WI38 (cell line): ENCODE results near the gene EEIG1.
A peak's percentile ranks its signal among the peaks of the same experiment; 100 is the strongest.
"Not testable (repeated sequence)": the region's sequence is repeated elsewhere in the genome, so short reads cannot be mapped to it uniquely, and the experiment has no call there.

Source experiments
- H3K4me3 ChIP-seq: 2 replicates; pipeline ENCODE4 v1.5.1; 2011; ENCODE audit warnings: low read depth, mild to moderate bottlenecking, control low read depth, low read length
- TF ChIP-seq, protein P1 (sequence below): IDR thresholded peaks from 2 replicates; pipeline ENCODE4 v1.5.1; 2012; ENCODE audit warnings: low read depth, mild to moderate bottlenecking, control low read depth, low read length

Gene EEIG1

DNA sequence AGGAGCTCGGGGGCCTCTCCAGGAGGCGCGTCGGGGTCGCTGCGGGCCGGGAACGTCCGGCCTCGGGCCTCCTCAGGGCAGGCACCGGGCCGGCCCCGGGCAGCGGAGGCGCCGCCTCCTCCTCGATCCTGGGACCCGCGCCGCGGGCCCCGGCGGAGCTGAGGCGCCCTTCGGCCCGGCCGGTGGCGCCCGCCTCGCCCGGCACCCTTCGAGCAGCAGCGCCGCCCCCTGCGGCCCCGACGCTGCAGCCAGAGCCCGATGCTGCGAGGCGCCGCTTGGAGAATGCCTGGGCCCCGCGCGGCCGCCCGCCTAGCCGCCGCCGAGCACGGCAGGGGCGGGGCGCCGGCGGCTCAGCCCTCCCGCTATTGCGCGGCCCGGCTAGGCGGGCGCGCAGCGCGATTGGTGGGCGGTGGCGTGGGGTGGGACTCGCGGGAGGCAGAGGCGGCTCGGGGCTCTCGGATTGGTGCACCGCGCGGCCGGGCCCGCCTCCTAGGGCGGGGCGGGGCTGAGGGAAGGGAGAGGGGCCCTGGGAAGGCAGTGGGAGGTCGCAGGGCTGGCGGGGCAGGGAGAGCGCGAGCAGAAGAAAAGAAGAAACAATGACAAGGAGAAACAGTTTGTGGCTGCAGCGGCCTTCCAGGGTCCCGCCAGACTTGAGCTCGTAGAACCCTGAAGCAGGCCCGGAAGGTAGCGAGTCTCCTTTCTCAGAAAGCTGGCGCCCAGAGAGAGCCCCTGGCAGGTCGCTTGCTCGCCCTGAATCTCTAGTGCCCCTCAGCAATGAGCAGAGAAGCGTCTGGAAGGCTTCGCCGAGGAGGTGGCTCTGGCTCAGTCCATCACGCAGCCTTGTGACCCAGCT lies at the start of gene EEIG1:
EEIG1 (minus strand) TSS at position 284 of the 853 bp plus-strand sequence. CDS start 852 bp downstream, outside the sequence.
- H3K4me3 ChIP-seq, result peak within 1 kb of the TSS; percentile 82
- TF ChIP-seq, protein P1, sequence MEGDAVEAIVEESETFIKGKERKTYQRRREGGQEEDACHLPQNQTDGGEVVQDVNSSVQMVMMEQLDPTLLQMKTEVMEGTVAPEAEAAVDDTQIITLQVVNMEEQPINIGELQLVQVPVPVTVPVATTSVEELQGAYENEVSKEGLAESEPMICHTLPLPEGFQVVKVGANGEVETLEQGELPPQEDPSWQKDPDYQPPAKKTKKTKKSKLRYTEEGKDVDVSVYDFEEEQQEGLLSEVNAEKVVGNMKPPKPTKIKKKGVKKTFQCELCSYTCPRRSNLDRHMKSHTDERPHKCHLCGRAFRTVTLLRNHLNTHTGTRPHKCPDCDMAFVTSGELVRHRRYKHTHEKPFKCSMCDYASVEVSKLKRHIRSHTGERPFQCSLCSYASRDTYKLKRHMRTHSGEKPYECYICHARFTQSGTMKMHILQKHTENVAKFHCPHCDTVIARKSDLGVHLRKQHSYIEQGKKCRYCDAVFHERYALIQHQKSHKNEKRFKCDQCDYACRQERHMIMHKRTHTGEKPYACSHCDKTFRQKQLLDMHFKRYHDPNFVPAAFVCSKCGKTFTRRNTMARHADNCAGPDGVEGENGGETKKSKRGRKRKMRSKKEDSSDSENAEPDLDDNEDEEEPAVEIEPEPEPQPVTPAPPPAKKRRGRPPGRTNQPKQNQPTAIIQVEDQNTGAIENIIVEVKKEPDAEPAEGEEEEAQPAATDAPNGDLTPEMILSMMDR, result no peak

DNA sequence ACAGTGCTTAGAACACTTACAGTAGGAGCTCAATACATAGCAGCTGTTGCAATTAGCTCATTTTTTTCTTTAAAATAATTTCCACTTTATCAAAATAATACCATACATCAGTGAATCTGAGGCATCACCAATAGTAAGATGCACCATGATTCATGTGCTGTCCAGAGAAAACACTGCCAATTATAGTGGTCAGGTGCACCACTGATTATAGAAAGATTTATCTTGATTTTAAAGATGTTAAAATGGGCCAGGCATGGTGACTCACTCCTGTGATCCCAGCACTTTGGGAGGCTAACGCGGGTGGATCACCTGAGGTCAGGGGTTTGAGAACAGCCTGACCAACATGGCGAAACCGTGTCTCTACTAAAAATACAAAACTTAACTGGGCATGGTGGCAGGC lies 46.9 kb upstream of the EEIG1 start:
- H3K4me3 ChIP-seq, result no peak overlapping the region
- TF ChIP-seq, protein P1, result no peak

DNA sequence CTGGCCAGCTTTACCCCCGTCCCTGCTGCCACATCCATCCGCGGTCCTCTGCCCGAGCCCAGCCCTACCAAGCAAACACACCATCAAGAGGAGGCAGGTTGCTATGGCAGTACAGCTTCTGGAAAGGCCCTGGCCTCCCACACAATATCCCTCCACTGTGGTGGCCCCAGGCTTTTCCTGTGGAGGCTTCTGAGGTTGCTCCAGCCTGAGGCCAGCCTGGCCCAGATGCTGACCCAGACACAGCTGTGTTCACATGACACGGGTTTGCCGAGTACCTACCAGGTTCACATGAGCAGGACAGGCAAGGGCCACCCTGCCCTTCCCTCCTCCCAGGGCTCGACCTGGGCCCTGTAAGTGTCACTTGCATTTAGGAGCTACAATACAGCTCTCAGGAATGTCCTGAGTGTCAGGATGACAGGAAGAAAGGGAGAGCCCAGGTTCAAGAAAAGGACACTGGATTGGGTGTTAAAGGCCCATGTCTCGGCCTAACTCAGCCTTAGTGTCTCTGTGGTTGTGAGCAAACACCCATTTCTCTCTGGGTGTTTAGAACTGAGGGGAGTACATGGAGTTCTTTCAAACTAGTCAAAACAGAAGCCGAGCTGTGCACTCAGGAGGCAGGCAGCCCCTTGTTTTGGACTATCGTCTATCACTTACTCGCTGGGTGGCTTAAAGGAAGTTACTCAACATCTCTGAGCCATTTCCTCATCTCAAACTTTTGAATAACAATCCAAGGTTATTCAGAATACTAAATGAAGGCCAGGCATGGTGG lies 46.2 kb upstream of the EEIG1 start:
- TF ChIP-seq, protein P1, result no peak
- H3K4me3 ChIP-seq, result no peak overlapping the region

DNA sequence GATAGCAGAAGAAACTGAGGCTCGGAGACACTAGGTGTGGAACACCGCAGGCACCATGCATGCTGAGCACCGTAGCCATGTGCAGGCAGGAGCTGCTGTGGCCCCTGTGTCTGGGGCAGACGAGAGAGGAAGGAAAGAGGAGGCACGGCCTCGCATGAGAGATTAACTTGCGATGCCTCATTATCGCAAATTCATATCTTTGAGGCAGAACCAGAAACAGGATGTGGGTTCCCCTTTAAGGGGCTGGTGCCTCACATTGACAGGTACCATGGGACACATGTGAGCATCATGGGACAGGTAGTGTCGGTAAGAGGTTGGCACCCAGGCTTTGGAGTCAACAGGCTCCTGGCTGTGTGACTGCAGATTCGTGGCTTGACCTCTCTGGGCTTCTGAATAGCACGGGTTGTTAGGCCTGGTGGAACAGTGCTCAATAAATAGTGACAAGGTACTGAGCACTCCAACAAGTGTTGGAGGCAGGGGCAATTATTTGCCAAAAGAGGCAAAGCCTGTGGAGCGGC lies 45.5 kb upstream of the EEIG1 start:
- TF ChIP-seq, protein P1, result no peak
- no peak overlapping the region for H3K4me3 ChIP-seq

DNA sequence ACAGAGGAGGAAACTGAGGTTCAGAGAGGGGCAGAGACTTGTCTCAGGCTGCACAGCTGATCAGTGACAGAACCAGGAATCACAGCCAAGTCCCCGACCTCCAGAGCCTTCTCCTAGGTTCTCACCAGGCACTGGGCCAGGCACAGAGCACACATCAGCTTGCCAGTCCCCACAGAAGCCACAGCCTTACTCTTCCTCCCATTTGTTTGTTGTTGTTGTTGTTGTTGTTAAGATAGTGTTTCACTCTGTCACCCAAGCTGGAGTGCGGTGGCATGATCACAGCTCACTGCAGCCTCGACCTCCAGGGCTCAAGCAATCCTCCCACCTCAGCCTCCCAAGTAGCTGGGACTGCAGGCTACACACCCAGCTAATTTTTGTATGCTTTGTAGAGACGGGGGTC lies 44.9 kb upstream of the EEIG1 start:
- TF ChIP-seq, protein P1, result no peak
- no peak overlapping the region for H3K4me3 ChIP-seq

DNA sequence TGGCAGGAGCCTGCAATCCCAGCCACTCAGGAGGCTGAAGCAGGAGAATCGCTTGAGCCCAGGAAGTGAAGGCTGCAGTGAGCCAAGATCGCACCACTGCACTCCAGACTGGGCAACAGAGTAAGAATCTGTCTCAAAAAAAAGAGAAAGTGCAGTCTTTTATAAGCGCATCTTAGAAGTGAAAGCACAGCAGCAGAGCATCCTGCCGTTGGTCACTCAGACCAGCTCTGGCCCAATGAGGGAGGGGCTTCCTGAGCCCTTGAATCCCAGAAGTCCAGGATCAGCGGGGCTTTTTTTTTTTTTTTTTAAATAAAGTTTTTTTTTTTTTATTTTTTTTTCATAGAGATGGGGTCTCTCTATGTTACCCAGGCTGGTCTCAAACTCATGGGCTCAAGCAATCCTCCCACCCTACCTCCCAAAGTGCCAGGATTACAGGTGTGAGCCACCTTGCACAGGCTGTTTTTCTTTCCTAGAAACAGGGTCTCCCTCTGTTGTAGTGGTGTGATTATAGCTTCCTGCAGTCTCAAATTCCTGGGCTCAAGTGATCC lies 44.0 kb upstream of the EEIG1 start:
- H3K4me3 ChIP-seq, result no peak overlapping the region
- TF ChIP-seq, protein P1, result no peak

DNA sequence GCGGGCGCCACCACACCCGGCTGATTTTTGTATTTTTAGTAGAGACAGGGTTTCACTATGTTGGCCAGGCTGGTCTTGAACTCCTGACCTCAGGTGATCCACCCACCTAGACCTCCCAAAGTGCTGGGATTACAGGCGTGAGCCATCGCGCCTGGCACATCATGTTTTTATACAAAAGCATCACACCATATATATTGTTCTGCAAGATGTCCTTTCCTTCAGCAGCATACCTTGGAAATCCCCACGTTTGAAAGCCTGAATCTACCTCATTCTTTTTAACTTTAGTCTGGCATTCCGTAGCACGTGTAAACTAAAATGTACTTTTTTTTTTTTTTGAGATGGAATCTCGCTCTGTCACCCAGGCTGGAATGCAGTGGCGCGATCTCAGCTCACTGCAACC lies 42.9 kb upstream of the EEIG1 start:
- H3K4me3 ChIP-seq, result not testable (repeated sequence)
